HG02798 (cell line): ENCODE measurements around the gene EXOC2.
"Not testable (repeated sequence)": the region's sequence is repeated elsewhere in the genome, so short reads cannot be mapped to it uniquely, and the experiment has no call there.

Experiments
- ATAC-seq: cut with Tn5 transposase; IDR thresholded peaks from one replicate; pipeline ENCODE4 v1.9.1; 2021; ENCODE audit warnings: mild to moderate bottlenecking; ENCODE audit not compliant: unreplicated experiment, poor library complexity

Gene EXOC2

DNA sequence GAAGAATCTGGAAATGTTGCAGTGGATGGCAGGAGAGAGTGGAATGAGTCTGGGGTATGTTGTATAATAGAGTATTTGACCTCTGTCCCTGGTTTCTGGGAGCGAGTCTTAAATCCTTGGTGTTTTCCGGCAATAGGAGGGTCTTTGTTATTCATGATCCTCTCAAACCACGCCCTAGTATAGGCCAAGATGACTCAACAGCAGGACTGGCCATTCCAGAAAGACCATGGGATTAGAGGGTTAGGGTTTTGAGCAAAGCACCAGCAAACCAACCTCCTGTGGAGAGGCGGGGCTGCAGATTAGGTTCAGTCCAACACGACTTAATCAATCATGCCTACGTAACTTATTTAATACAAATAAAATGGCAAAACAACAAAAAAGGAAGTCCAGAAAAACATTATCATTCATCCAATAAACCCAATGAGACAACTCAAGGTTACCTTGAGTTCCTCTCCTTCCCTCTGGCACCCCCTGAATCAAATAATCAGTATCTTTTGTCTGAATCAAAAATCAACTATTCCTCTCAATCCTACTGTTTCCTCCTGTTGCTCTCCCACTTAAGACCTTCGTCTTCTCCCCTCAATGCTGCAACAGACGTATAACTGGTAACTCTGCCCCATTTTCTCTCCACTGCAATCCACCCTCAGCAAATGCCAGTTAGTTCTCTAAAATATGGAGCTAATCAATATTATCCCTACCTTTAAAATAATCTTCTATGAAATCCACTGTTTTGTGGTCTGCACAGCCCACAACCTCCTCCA is 51.5 kb downstream of the EXOC2 start:
- ATAC-seq, result no peak

DNA sequence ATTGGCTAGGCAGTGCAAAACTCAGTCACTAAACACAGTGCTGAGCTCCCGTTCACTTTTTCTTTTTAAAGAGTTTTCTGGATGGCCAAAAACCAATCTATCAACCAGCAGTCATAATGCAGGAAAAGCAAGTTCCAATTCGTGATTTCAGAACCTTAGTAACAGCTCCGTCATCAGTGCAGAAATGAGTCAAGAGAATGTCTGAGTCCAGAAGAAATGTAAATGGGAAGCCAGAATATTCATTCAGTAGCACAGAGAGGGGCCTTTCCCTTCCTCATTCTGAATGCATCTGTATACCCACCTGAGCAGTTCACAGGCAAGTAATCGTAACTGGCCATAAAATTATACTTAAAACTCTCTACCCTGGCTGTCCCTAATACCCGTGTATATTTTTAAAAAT is 56.5 kb downstream of the EXOC2 start:
- peak; percentile 67 for ATAC-seq

DNA sequence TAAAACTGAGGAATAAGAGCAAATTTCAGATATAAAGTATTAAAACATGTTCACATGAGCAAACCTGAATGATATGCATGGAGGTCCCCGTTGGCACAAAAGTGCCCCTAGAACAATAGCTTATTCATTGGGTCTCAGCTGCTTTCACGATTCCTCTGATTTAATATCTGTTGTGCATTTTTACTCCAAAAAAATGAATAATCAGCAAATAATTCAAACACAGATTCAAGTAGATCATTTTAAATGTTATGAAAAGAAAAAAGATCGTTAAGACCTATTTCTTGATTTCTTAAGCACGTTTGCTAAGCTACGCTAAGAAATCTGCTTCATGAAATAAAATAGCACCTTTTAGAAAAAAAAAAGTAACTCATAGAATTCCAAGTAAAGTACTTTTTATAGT is 57.7 kb downstream of the EXOC2 start:
- ATAC-seq, result no peak

DNA sequence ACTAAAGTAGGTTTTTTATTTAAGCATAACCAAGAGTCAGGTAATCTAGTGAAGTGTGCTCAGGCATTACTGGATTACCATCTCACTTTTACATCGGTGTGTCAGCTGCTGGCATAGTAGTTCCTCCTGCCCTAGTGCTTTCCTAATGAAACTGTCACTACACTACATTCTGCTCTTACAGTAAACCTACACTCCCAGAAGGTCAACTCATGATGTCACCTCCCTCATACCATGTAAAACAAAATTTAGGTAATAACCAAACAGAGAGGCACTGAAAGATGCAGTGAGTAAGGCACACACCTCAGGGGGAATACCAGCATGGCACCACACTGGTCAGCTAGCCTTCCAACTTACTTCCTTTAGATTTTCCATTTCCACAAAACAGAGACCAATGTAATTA is 59.3 kb downstream of the EXOC2 start:
- ATAC-seq, result no peak

DNA sequence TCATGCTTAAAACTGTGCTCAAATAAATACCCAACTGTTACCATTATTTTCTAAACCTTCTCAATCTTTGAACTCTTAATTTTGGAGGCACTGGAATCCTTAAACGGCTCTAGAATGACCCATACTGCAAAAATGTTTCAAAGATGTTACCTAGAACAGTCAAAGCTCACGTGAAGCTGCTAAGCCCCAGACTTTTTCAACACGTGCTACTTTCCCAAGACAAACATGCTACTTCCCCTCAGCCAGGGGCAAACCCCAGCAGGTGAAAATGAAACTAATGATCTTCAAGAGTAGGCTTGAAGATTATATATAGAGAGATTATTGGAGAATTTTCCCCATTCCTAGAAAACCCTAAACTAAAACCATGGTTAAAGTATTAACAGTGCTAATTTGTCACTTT is 64.2 kb downstream of the EXOC2 start:
- no peak for ATAC-seq

DNA sequence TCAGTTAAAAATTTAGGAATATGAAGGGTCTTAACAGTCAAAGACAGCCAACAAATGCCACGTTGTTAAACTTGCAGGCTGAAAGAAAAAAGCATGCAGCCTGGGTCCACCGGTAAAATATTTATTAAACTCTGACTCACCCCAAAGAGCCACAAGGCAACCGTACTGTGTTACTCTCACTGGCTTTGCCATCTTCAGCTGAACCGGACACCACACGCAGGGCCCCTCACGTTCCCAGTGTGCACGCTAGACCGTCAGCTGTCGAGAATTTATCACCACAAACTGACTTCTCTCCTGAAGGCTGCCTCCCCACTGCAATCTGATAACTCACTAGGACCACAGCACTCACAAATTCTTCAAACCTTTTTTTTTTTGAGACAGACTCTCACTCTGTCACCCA is 66.7 kb downstream of the EXOC2 start:
- ATAC-seq, result no peak

DNA sequence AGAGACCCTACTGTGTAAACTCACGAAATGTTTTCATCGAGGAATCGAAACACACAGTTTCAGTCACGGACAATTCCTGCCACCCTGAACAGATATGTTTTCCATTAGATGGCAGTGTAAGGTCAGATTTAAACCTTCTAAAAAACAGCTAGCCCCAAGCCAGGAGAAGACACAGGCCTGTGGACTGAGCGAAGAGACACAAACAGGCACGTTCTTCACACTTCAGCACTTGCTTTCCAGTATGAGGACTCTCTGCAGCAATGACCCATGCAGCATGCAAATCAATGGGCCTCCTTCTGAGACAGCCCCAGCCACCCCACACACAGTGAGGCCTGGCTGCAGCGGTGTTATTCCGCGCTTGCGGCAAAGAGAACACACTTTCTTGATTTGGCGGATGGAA is 68.0 kb downstream of the EXOC2 start:
- ATAC-seq, result no peak

DNA sequence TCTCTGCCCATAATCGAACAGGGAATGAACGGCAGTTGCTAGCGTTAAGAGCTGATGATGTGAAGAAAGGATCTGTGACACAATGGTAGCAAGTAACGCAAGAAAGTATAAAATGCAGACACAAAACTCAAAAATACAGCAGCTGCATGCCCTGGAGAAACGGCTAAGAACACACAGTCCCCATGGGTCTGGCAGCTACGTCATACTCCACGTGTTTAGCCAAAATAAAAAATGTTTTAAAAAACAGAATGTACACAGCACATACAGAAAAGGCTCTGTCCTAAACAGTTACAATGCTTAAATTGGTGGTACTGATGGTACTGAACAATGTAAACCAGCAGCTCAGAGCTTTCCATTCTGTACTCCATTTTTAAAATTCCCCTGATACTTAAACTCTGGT is 70.5 kb downstream of the EXOC2 start:
- no peak for ATAC-seq

DNA sequence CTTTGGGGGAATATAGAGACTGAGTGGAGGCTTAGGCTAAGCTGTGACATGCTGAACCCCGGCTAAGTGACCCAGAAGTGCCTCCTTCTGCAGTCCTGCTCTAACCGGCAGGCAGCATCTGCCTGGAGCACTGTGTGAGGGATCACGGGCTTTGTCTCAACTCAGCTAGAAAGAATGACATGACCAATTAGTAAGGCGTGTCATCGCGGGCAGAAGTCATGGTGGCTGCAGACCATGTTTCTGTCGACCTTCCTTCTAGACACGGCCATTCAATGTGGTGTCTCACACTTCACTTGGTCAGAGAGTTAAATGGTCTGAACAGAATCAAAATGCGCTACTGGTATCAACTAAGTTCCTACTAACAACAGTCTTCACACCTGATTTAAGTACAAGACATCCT is 71.0 kb downstream of the EXOC2 start:
- no peak for ATAC-seq

DNA sequence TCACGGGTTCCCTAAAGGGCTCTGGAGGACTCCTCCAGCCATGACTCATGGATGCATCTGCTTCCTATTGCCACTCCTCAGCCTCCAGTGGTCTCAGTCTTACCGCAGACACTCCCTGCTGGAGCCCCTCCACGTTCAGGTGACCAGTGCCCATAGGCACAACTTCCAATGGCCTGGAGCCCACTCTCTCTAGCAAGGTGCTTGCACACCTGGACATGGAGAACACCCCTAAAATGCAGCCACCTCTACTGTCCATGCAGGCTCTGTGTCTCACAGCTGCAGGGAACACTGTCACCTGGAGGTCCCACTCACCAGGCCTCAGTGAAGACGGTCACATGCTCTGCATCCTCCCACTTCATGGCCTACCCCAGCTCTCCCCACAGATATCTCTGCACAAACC is 72.0 kb downstream of the EXOC2 start:
- ATAC-seq, result no peak

DNA sequence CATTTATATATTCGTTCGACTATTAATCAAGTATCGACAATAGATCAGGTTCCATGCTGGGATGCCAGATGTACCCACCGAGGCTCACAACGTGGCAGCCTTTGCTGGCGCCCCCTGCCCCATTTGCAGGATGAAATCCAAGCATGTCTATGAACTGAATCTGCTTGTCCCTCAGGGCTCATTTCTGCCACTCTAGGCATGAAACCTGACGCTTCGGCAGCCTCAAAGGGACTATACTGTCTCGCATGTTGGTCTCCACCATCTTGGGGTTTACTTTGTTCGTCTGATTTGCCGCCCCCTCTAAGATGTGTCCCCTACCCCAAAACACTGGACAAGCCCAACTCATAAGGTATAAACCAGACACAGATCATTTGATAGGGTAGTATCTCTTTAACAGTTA is 72.8 kb downstream of the EXOC2 start:
- ATAC-seq, result no peak

DNA sequence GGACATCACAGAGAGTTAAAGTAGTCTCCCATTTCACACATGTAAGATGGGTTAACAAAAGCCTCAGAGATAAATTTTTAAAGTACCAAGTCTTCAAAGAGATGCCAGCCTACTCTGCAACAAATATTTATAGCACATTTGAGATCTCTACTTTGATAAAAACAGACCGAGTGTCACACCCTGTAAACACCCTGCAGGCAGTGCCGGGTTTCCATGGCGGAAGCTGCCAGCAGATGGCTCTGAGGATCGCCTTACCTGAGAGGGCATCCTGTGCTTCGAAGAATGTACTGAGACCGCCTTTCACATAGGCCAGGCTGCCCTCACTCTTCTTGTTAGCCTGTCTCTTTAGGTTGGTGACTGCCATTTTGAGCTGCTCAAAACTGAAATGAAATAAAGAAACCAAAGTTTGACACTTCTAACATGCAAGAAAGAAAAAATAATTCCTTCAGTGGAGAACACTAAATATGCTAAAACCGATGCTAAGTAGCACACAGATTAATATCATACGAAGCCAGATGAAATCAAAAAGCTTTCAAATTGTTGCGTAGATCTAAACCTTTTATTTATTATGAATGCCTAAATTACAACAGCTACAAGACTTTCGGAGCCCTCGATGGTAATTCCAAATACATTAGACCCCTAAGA is 75.4 kb downstream of the EXOC2 start:
- no peak for ATAC-seq

DNA sequence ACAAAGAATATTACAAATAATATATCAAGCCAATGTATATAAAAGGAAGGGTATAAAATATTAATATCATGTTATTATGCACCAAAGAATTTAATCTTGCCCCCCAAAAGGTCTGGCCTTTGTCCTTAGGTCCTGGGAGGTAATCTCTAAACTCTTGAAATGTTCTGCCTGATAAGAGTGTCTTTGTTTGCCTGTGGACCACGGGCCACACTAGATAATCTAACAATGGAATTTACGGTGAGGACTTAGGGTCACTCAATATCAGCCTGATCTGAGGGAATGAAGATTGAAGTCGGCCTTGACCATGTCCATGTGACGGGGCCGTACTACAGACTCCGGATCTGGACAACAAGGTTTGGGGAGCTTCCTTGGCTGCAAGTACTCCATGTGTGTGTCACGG is 79.0 kb downstream of the EXOC2 start:
- no peak for ATAC-seq

DNA sequence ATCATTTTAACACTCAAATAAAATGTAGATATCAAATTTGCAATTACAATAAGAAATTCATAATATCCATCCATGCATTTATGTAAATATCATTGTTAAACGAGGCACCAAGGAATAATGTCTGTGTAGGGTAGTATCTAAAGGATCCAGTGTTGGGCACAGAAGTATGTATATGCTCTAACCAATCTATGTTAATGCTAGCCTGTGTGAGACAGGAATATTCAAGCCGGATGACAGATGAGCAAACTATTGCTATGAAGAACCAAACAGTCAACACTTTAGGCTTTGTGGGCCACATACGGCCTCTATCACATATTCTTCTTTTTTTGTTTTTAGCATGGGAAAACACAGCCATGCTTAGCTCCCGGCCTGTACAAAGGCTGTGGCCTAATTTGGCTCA is 81.0 kb downstream of the EXOC2 start:
- no peak for ATAC-seq

DNA sequence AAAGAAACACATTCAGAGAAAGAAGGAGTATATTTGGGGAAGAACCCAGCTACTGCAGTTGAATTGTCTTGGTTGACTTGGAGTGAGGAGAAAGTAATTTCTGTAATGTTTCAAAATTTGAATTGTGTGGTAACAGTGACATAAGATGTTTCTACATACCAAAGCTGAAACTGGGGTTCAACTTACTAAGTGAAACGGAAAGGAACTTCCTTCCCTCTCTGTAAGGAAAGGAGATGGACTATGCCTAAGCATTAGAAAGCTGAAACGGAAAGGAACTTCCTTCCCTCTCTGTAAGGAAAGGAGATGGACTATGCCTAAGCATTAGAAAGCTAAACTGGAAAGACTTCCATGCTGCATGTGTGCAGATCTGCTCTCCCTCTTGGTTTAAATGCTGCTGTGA is 82.1 kb downstream of the EXOC2 start:
- ATAC-seq, result no peak

DNA sequence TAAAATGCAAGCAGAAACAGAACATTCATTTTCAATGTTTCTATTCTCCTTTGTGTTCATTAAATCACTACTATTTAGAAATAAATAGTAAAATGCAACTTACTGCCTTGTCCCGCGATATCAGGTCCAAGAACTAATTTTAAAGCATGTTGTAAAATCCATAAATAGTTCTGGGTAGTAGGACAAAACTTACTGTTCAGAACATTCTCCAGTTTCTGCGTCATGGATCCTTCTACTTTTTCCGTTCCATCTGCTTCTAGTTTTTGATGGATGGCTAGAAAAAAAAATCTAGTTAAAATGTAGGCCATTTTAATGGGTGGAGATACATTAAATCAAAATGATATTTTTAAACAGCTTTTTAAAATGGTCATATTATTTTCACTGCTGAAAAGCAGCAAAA is 83.0 kb downstream of the EXOC2 start:
- no peak for ATAC-seq

DNA sequence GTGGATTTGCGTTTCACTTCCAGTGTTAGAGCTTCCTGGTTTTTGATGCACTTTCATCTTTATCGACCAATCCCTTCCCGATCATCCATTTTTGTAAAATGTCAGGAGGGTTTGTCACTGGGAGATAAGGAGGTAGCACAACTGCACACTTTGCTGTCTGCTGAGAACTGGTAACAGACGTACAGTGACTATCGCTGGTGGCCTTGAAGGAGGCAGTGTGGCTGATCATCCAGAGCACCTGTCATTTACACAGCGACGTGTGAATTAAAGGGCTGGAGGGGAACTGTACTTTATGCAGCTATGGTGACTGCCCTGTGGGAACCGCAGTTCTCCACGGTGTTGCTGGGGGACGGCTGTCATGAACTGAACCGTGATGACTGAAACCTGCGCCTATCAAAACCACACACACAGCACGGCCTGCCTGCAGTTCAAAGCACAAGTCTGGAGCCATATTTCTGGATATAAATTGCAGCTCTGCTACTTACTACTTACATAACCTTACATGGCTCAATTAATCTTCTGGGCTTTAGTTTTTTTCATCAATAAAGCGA is 86.0 kb downstream of the EXOC2 start:
- ATAC-seq, result no peak

DNA sequence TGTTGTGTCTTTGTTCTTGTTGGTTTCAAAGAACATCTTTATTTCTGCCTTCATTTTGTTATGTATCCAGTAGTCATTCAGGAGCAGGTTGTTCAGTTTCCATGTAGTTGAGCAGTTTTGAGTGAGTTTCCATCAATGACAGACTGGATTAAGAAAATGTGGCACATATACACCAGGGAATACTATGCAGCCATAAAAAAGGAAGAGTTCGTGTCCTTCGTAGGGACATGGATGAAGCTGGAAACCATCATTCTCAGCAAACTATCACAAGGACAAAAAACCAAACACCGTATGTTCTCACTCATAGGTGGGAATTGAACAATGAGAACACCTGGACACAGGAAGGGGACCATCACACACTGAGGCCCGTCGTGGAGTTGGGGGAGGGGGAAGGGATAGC is 87.0 kb downstream of the EXOC2 start:
- ATAC-seq, result not testable (repeated sequence)

DNA sequence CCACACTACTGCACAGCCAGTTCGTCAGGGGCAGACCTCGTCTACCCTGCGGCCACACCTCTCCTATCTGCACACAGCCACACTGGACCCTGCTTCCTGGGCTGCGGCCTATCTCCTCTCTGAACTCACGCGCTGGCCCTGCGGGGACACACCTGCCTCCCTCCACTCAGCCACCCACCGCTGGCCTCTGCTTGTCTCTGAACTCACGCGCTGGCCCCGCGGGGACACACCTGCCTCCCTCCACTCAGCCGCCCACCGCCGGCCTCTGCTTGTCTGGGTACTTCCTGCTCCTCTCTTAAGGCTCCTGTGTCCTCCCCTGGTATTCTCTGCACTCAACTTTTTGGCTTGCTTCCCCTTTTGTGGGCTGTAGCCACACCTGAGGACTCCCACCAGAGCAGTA is 88.4 kb downstream of the EXOC2 start:
- no peak for ATAC-seq

DNA sequence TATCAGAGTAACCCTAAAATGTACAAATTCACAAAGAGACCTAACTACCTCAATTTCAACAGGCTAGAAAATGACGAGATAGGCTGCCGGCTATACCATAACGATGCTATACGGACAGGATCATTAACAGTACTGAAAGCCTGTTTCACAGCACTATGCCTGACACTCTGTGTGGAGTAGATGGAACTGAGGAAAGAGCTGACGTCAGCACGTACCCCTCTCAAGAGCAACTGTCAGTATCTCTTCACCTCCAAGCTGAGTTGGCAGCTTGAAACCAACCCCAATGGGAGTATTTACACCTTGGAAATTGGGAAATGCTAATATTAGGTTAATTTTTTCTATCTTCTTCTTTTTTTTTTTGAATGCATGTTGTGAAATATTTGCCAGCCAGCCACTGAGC is 89.7 kb downstream of the EXOC2 start:
- ATAC-seq, result no peak

DNA sequence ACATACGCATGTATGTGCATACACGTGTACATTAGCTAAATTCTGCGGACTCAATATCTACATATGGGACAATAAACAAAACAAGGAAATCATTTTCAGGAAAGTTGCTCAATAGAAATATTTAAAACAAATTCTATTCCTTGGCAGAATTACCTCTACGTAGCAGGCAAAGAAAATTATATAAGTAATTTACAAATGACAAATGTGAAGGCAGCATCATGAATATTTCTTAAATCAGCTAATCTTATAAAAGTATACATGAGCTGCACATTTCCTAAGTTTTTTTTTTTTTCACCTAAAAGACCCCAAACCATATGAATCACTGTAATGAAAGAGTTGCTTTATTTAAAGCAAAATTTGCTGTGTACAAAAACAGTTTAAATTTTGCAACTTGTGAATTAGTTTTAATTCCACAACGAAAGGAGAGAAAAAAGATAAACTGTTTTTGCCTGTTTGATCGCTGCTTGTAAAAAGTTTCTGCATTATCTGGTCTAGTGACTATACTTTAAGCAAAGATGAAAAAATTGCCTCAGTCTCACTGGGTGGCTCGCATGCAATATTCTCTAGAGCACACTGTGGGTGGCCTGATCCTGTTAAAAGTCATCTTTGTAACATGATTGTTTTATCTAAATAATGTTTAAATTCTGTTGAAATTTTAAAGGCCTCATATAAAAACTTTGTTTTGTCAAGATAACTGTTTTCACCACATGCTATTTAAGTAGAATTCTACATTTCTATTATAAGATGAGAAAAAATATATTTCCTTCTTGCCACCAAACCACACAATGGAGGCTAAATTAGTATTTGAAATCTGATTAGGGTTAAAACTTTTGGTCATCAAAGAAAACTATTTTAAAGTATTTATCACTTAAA is 93.1 kb downstream of the EXOC2 start:
- ATAC-seq, result no peak
